NCI-H2196 treated with DMSO at 0.1 percent for 48 hours (cell line): Measurements from ENCODE around the gene ODAD2.
"Not testable (repeated sequence)": the region's sequence is repeated elsewhere in the genome, so short reads cannot be mapped to it uniquely, and the experiment has no call there.

Experiments used
- DNase-seq: peaks from one replicate; lab custom pipeline; 2025; ENCODE audit not compliant: unreplicated experiment; lab: John Stamatoyannopoulos, UW

ODAD2 gene

DNA sequence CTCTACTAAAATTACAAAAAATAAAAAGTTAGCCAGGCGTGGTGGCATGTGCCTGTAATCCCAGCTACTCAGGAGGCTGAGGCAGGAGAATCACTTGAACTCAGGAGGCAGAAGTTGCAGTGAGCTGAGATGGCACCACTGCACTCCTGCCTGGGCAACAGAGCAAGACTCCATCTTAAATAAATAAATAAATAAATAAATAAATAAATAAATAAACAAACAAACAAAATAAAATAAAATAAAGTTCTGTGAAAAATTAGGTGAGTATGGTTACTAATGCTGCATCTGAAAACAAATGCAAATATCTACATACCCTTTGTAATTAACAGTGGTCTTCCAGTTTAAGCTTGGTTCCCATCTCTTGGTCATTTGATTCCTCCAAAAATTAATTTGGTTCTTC lies 28.1 kb downstream of the ODAD2 start:
- not testable (repeated sequence) for DNase-seq

GRCh38 chr10:27969931-27970330 lies 28.9 kb downstream of the ODAD2 start:
- not testable (repeated sequence) for DNase-seq

- DNase-seq: no peak
Measured at GRCh38 chr10:27959093-27959715, 39.7 kb downstream of the ODAD2 start.

GRCh38 chr10:27958383-27958782 lies 40.5 kb downstream of the ODAD2 start:
- DNase-seq: not testable (repeated sequence)

GRCh38 chr10:27950242-27950564 lies 48.7 kb downstream of the ODAD2 start:
- no peak for DNase-seq

- DNase-seq: no peak
Measured at GRCh38 chr10:27949528-27950241, 49.2 kb downstream of the ODAD2 start.

- no peak for DNase-seq
Measured at GRCh38 chr10:27948186-27948585, 50.7 kb downstream of the ODAD2 start.

GRCh38 chr10:27947540-27947939 lies 51.3 kb downstream of the ODAD2 start:
- DNase-seq: no peak

- DNase-seq: no peak
Measured at GRCh38 chr10:27944005-27944404, 54.9 kb downstream of the ODAD2 start.

DNA sequence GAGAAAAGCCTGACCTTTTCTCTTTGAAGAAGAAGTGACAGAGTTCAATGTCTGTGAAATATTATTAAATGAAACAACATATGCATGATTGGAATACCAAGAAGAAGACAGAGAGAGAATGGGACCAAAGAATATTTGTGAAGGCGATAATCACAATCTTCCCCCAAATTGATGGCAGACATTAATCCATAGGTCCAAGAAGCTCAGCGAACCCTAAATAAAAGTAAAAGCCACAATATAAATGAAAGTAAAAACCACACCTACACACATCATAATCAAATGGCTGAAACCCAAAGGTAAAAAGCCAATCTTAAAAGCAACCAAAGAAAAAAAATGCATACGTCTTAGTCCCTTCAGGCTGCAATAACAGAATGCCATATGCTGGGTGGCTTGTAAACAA lies 84.0 kb downstream of the ODAD2 start:
- no peak for DNase-seq

GRCh38 chr10:27912231-27912630 lies 86.6 kb downstream of the ODAD2 start:
- no peak for DNase-seq

DNA sequence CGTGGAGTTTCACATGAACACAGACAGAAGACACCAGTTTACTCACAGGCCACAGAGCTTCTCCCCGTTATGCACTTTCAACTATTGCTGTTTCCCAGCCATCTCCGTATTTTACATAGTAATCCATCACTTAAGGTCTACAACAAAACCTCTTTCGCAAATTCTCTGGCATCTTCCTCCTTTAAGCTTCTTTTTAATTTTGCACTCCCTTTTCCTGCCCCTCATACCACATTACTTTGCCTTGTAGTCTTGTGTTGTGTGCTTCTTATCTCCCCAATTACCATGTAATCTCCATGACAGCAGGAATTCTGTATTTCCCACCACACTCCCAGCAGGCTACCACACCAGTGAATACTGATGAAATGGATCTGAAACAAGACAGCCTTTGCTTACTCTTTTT lies 87.3 kb downstream of the ODAD2 start:
- no peak for DNase-seq

DNA sequence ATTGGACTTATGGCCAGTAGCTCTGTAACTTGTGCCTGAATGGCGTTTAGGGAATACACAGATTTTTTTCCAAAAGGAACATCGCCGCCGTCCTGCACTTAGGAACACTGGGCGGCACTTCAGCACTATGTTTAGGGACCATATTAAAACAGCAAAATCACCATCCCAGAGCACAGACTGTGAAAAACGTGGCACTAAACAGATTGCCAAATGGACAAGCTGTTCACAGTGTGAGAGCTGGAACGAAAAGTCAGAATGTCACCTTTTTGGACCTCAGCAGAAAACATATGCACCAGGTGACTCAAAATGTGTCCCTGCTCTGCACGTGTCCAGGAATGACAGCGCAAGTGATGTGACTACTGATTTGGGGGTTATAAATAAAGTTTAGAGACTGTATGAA lies 87.9 kb downstream of the ODAD2 start:
- DNase-seq: no peak

DNA sequence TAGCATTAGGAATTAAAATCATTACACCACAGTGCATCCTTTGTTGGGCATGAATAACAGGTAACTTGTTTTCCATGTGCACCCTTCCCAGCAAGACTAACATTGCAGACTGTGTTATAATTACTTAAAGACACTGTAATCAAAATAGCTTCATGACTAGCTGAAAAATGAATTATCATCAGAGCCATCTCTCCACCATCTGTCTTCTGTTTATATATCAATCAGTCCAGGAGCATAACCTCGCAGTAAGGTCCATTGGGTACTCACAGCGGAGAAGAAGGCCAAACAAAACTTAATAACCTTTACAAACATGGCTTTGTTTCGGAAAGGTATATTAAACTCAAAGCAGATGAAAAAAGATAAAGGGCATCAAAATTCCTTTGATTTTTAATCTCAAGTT lies 90.6 kb downstream of the ODAD2 start:
- DNase-seq: no peak

DNA sequence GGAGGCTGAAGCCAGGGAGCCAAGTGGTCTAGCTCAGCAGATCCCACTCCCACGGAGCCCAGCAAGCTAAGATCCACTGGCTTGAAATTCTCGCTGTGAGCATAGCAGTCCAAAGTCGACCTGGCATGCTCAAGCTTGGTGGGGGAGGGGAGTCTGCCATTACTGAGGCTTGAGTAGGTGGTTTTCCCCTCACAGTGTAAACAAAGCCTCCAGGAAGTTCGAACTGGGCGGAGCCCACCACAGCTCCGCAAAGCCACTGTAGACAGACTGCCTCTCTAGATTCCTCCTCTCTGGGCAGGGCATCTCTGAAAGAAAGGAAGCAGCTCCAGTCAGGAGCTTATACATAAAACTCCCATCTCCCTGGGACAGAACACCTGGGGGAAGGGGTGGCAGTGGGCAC lies 99.4 kb downstream of the ODAD2 start:
- DNase-seq: not testable (repeated sequence)

- DNase-seq: no peak
Measured at GRCh38 chr10:27899058-27899457, 99.8 kb downstream of the ODAD2 start.

- DNase-seq: no peak
Measured at GRCh38 chr10:27893358-27893954, 105.4 kb downstream of the ODAD2 start.

- no peak for DNase-seq
Measured at GRCh38 chr10:27890971-27891370, 107.9 kb downstream of the ODAD2 start.

DNA sequence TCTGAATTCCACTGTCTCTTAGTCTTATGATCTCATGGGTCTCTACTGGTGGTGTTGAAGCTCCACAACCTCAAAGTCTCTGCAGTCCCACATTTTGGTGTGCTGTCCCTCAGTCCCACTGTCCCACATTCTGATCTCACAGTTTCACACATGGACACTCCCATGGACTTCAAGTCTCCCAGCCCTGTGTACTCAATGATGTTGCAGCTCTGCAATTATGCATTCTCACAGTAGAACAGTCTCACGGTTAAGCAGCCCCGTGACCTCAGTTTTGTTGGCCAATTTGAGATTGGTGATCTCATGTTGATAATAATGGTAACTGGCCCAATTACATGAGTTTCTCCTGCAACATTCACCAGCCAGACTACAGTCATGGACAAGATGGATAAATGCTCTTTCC lies 109.4 kb downstream of the ODAD2 start:
- no peak for DNase-seq

- DNase-seq: no peak
Measured at GRCh38 chr10:27884185-27884641, 114.7 kb downstream of the ODAD2 start.

DNA sequence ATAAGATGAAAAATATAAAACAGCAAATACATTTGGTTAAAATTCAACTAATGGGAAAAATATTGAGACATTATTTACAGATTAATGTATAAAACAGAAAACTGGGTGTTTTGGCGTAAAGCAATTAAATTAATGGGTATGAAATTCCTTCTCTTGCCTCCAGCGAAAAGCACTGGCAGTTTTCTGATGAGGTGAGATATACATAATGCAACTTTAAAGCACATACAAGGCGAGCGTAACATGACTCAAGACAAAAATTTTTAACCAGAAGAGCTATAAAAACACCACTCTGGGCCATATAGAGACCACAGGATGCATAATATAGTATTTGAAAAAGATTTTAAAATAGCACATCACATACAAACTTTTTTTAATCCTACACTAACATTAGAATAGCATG lies 120.6 kb downstream of the ODAD2 start:
- DNase-seq: no peak

GRCh38 chr10:27865221-27865635 lies 133.7 kb downstream of the ODAD2 start:
- no peak for DNase-seq
